Esophagus mucosa (tissue), 1 donor: ENCODE measurements around the gene ZNF507. TPM values are rescaled to one million over a fixed set of nuclear protein-coding genes. Genes with fewer than 3 reads are reported as not detected.
"Not testable (repeated sequence)": the region's sequence is repeated elsewhere in the genome, so short reads cannot be mapped to it uniquely, and the experiment has no call there.

ENCODE experiments used
- ATAC-seq: fragments of 200-7000 bp; cut with Tn5 transposase; one replicate; pipeline ENCODE4 v1.9.1; 2020
- total RNA-seq: library from RNA; stranded (reverse); gene quantifications from one replicate; pipeline ENCODE4 v1.2.4, GENCODE V29; 2023
- donor health status: DM: yes; HTN: yes; CAD: no.

The ZNF507 gene
- total RNA-seq, 1 donor from 2014 or later, result 8.5 TPM

- ATAC-seq, result no peak
These were observed 23.4 kb downstream of the ZNF507 start for GRCh38 chr19:32368787-32369186.

GRCh38 chr19:32372726-32373517 lies 27.5 kb downstream of the ZNF507 start:
- no peak for ATAC-seq

GRCh38 chr19:32373585-32374295 lies 28.3 kb downstream of the ZNF507 start:
- peak; percentile 100 for ATAC-seq

GRCh38 chr19:32374362-32374761 lies 29.0 kb downstream of the ZNF507 start:
- ATAC-seq, result not testable (repeated sequence)

- not testable (repeated sequence) for ATAC-seq
These were observed 31.7 kb downstream of the ZNF507 start for GRCh38 chr19:32377088-32377487.

GRCh38 chr19:32380269-32380668 lies 34.9 kb downstream of the ZNF507 start:
- no peak for ATAC-seq

- ATAC-seq, result peak; percentile 82
These were observed 42.4 kb downstream of the ZNF507 start for GRCh38 chr19:32387701-32388392.

- ATAC-seq, result no peak
These were observed 43.0 kb downstream of the ZNF507 start for GRCh38 chr19:32388393-32388855.

GRCh38 chr19:32392901-32393300 lies 47.5 kb downstream of the ZNF507 start:
- no peak for ATAC-seq

- ATAC-seq, result peak; percentile 50
These were observed 50.7 kb downstream of the ZNF507 start for GRCh38 chr19:32396046-32396652.

GRCh38 chr19:32397671-32398101 lies 52.3 kb downstream of the ZNF507 start:
- no peak for ATAC-seq

- no peak for ATAC-seq
These were observed 56.6 kb downstream of the ZNF507 start for GRCh38 chr19:32401992-32402391.

- no peak for ATAC-seq
These were observed 58.0 kb downstream of the ZNF507 start for GRCh38 chr19:32403291-32403995.

GRCh38 chr19:32404213-32404932 lies 59.0 kb downstream of the ZNF507 start:
- no peak for ATAC-seq

- ATAC-seq, result peak; percentile 27
These were observed 59.6 kb downstream of the ZNF507 start for GRCh38 chr19:32404933-32405430.

- peak; percentile 99 for ATAC-seq
These were observed 60.2 kb downstream of the ZNF507 start, which contains the start of gene DPY19L3 for GRCh38 chr19:32405431-32406160. Gene DPY19L3 (plus strand): TSS chr19:32405770. CDS start chr19:32408254, 2,484 bp downstream.

- ATAC-seq, result no peak
These were observed 61.0 kb downstream of the ZNF507 start for GRCh38 chr19:32406161-32407003.

GRCh38 chr19:32407004-32407992 lies 61.9 kb downstream of the ZNF507 start:
- ATAC-seq, result no peak
